ENCODE measurements around the gene CDKAL1. TPM values are rescaled to one million over a fixed set of nuclear protein-coding genes. Genes with fewer than 3 reads are reported as not detected.

Gene CDKAL1
- total and polyA plus RNA-seq, 2 of the 8 experiments (the other 6 are each of a cell fraction or from before 2014, with no cell fraction given) = 8.4 to 24.6 TPM

GRCh38 chr6:20652299-20653084 is 118.2 kb downstream of the CDKAL1 start:
- no peak overlapping the region for H3K23ac ChIP-seq (ENCODE audit: insufficient read length)
- no peaks in the 10 kb centered on the region for H3K36me3 ChIP-seq (ENCODE audit: control insufficient read depth in 2 of 4, insufficient read depth in 4 of 4, low read length in 3 of 4)
- no peaks in the 10 kb centered on the region for H3K23me2 ChIP-seq (ENCODE audit: low read depth, low read length)
- no peak overlapping the region for H4K91ac ChIP-seq (replicated peaks; ENCODE audit: insufficient read length, low read length)
- H4K5ac ChIP-seq (ENCODE audit: insufficient read length, low read depth, low read length) = no peak overlapping the region
- H2AK5ac ChIP-seq (ENCODE audit: low read depth, low read length) = no peak overlapping the region
- CTCF ChIA-PET (ENCODE audit: partially characterized antibody) = no interaction called here
- no peak overlapping the region for H4K8ac ChIP-seq (ENCODE audit: extremely low read depth, insufficient read depth, low read length)
- H3K79me2 ChIP-seq (ENCODE audit: control insufficient read depth in 1 of 2, insufficient read depth in 2 of 2, low read length in 2 of 2) = peaks cover 0 to 4% of the 10 kb centered on the region in 2 experiments; a peak in 1 of 4 replicates
- H3K18ac ChIP-seq (ENCODE audit: extremely low read depth, low read length) = no peak overlapping the region
- H2BK12ac ChIP-seq (ENCODE audit: low read depth, low read length) = no peak overlapping the region
- H3K9me3 ChIP-seq (ENCODE audit: insufficient read depth in 2 of 2, low read depth in 1 of 2, low read length in 1 of 2) = no peaks in the 10 kb centered on the region
- H2BK5ac ChIP-seq (ENCODE audit: low read depth, low read length) = no peak overlapping the region
- no peak overlapping the region; a peak in 1 of 7 replicates for H3K9ac ChIP-seq (replicated peaks in 1 of 4; ENCODE audit: extremely low read depth in 1 of 4, low read depth in 3 of 4, low read length in 3 of 4)
- WGBS, 2 experiments (ENCODE audit: extremely low coverage in 1 of 2, insufficient coverage in 1 of 2, insufficient read length in 1 of 2, insufficient replicate concordance in 2 of 2, low coverage in 1 of 2, low lambda C conversion rate in 2 of 2, missing lambda C conversion rate in 1 of 2) = 79% methylated on average over 8 of the region's 8 CpGs; no CpG with 5 or more reads in 1 of the 2 experiments
- peaks cover 2% of the 10 kb centered on the region; the same call in 1 of the 2 replicates for H3K79me1 ChIP-seq (ENCODE audit: low read depth, low read length)
- no peak overlapping the region for H3K4me3 ChIP-seq (ENCODE audit: extremely low read depth in 1 of 4, insufficient read depth in 2 of 4, low read depth in 3 of 4, low read length in 4 of 4)
- no peak overlapping the region for H3K4ac ChIP-seq (replicated peaks; ENCODE audit: insufficient read length, low read depth, low read length)
- H2BK15ac ChIP-seq (ENCODE audit: low read length) = 0 out of 2 replicates have a peak overlapping the region, but pooled peaks have one; percentile 81
- peaks cover 0 to 2% (median 0%) of the 10 kb centered on the region in 4 experiments; a peak in 1 of 7 replicates for H3K4me1 ChIP-seq (replicated peaks in 1 of 4; ENCODE audit: control insufficient read depth in 3 of 4, insufficient read depth in 4 of 4, low read length in 3 of 4)
- H2BK120ac ChIP-seq (replicated peaks; ENCODE audit: low read depth, low read length) = no peak overlapping the region
- H3K27me3 ChIP-seq (replicated peaks in 1 of 4; ENCODE audit: control insufficient read depth in 3 of 4, extremely low read depth in 1 of 4, insufficient read depth in 3 of 4, low read length in 3 of 4) = no peaks in the 10 kb centered on the region
- H3K56ac ChIP-seq (replicated peaks; ENCODE audit: insufficient read length, low read depth, low read length) = no peak overlapping the region
- DNase-seq (ENCODE audit: low read depth in 1 of 2, low spot score in 2 of 2) (no peak), FAIRE-seq (peak; percentile 68)
- H3K27ac ChIP-seq (ENCODE audit: low read depth, low read length) = no peak overlapping the region
- POLR2A ChIA-PET (ENCODE audit: partially characterized antibody) = no interaction called here
- no peak overlapping the region for H3K14ac ChIP-seq (ENCODE audit: insufficient read length)
- H3K4me2 ChIP-seq (ENCODE audit: insufficient read depth in 1 of 2, low read depth in 2 of 2, low read length in 2 of 2) = no peak overlapping the region
- no peak overlapping the region for H2AFZ ChIP-seq (ENCODE audit: low read length)
- no peak overlapping the region for H2BK20ac ChIP-seq (ENCODE audit: low read length)
- H4K20me1 ChIP-seq (replicated peaks in 1 of 2; ENCODE audit: control insufficient read depth in 1 of 2, insufficient read depth in 2 of 2, low read length in 2 of 2) = no peaks in the 10 kb centered on the region
- TF ChIP-seq TEAD4 (IDR thresholded peaks at IDR 0.05; ENCODE audit: low read depth, low read length) (no peak), BRCA1 (IDR thresholded peaks at IDR 0.05; ENCODE audit: low read depth, low read length) (no peak), JUN (IDR thresholded peaks at IDR 0.05; ENCODE audit: low read depth, low read length) (no peak), RBBP5 (IDR thresholded peaks at IDR 0.05; ENCODE audit: borderline replicate concordance, low read depth, low read length) (no peak), RAD21 (IDR thresholded peaks at IDR 0.05 in 1 of 2, conservative IDR thresholded peaks at IDR 0.05 in 1 of 2; ENCODE audit: low read depth in 2 of 2, low read length in 2 of 2) (no peak), RNF2 (IDR thresholded peaks at IDR 0.05; ENCODE audit: borderline replicate concordance, low read depth, low read length, missing control alignments, poor library complexity, severe bottlenecking) (no peak), SRF (IDR thresholded peaks at IDR 0.05; ENCODE audit: low read depth, low read length) (no peak), SUZ12 (IDR thresholded peaks at IDR 0.05; ENCODE audit: low read length) (no peak), SP2 (IDR thresholded peaks at IDR 0.05; ENCODE audit: low read length) (no peak)

All from H1 (cell line).